ENCODE measurements around the gene PSMB8.

The PSMB8 gene

GRCh38 chr6:32799740-32800139 lies 44.1 kb downstream of the PSMB8 start:
- Histone ChIP-seq H3K27me3 (ENCODE audit: control insufficient read depth, insufficient read depth, low read length, poor library complexity, severe bottlenecking) (peaks cover 9% of the 10 kb centered on the region), H3K4me1 (ENCODE audit: control insufficient read depth, insufficient read depth, low read length) (no peaks in the 10 kb centered on the region), H3K9me3 (ENCODE audit: control insufficient read depth, low read length) (no peaks in the 10 kb centered on the region), H3K27ac (ENCODE audit: insufficient read depth, low read depth, low read length, poor library complexity, severe bottlenecking) (no peak overlapping the region), H3K36me3 (ENCODE audit: control insufficient read depth, insufficient read depth, low read length) (no peaks in the 10 kb centered on the region), H3K4me3 (ENCODE audit: insufficient read depth, low read depth, low read length) (no peak overlapping the region)
- 91 to 92% methylated on average over 2 to 3 of the region's 3 CpGs for whole genome bisulfite sequencing, 2 experiments

- 91 to 93% methylated on average over 3 of the region's 3 CpGs for WGBS, 2 experiments
- H3K4me1 ChIP-seq (ENCODE audit: control insufficient read depth, insufficient read depth, low read length): no peaks in the 10 kb centered on the region
Measured at GRCh38 chr6:32799168-32799567, 44.7 kb downstream of the PSMB8 start.

DNA sequence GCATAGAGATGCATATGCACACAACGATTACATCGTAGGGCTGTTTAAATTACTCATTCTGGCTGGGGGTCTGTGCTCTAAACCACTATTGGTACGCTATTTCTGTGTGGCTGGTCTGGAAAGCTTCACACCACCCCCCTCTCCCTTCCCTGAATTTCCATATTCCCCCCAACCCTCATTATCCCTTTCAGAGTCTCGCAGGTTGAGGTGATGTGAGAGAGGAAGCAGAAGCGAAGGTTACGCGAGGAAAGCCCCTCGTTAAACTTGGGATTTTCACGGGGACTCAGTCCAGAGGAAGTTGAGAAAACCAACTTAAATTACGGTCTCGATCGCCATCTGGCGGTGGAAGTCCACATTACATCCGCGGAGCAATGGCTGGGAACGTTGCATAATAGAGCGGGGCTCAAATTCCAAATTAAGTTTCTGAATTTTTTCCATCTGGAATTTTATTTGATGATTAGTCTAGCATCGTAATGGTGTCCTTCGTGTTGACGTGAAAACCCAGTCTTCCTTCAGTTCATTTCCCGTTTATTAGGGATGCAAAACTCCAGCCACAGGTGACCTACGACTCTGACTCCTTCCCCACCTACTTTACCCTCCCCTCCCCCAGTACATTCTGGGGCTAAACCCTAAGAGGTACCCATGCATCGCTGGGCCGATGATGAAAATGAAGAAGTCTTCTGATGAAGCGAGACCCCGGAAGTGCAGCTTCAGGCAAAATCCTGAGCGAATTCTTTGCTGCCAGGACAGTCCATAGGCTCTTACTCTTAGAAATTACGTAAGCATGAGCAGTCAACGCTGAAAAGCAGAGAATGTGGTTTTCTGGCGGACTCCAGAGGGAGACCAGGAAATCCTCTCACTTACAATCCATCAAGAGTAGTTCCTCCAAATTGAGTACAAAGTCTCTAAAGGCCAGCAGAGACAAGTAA lies 46.7 kb downstream of the PSMB8 start:
- WGBS, 2 experiments: 26 to 30% methylated on average over 30 of the region's 30 CpGs
- Histone ChIP-seq H3K9me3 (ENCODE audit: control insufficient read depth, low read length) (no peaks in the 10 kb centered on the region), H3K4me1 (ENCODE audit: control insufficient read depth, insufficient read depth, low read length) (no peaks in the 10 kb centered on the region), H3K27ac (ENCODE audit: insufficient read depth, low read depth, low read length, poor library complexity, severe bottlenecking) (no peak overlapping the region), H3K27me3 (ENCODE audit: control insufficient read depth, insufficient read depth, low read length, poor library complexity, severe bottlenecking) (peaks cover 9% of the 10 kb centered on the region), H3K36me3 (ENCODE audit: control insufficient read depth, insufficient read depth, low read length) (no peaks in the 10 kb centered on the region), H3K4me3 (ENCODE audit: insufficient read depth, low read depth, low read length) (no peak overlapping the region)

More at GRCh38 chr6:32799168-32799567, 44.7 kb downstream of the PSMB8 start:
- Histone ChIP-seq H3K27me3 (ENCODE audit: control insufficient read depth, insufficient read depth, low read length, poor library complexity, severe bottlenecking) (peaks cover 9% of the 10 kb centered on the region), H3K4me3 (ENCODE audit: insufficient read depth, low read depth, low read length) (no peak overlapping the region), H3K9me3 (ENCODE audit: control insufficient read depth, low read length) (no peaks in the 10 kb centered on the region), H3K36me3 (ENCODE audit: control insufficient read depth, insufficient read depth, low read length) (no peaks in the 10 kb centered on the region), H3K27ac (ENCODE audit: insufficient read depth, low read depth, low read length, poor library complexity, severe bottlenecking) (no peak overlapping the region)

- Histone ChIP-seq H3K4me3 (ENCODE audit: insufficient read depth, low read depth, low read length) (no peak overlapping the region), H3K9me3 (ENCODE audit: control insufficient read depth, low read length) (no peaks in the 10 kb centered on the region), H3K27me3 (ENCODE audit: control insufficient read depth, insufficient read depth, low read length, poor library complexity, severe bottlenecking) (peaks cover 9% of the 10 kb centered on the region), H3K36me3 (ENCODE audit: control insufficient read depth, insufficient read depth, low read length) (no peaks in the 10 kb centered on the region), H3K27ac (ENCODE audit: insufficient read depth, low read depth, low read length, poor library complexity, severe bottlenecking) (no peak overlapping the region), H3K4me1 (ENCODE audit: control insufficient read depth, insufficient read depth, low read length) (no peaks in the 10 kb centered on the region)
- WGBS, 2 experiments: 88 to 95% methylated on average over 2 of the region's 2 CpGs
Measured at GRCh38 chr6:32794510-32794909, 49.3 kb downstream of the PSMB8 start.

DNA sequence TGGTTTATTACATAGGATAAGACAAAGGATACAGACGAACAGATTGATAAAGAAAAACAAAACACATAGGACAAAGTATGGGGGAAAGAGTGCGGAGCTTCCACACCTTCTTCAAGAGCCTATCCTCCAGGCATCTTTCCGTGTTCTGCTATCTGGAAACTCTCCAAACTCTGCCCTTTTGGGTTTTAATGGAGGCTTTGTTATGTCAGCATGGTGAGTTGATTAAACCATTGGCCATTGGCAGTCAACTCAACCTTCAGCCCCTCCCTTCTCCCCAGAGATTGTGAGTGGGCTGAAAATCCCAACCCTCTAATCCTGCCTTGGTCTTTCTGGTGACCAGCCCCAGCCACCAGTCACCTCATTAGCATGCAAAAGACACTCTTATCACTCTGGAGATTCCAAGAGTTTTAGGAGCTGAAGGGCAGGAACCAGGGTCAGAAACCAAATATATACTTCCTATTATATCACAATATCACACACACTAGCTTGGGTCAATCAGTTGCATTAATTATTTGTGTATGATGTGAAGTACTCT lies 50.9 kb downstream of the PSMB8 start:
- H3K9me3 ChIP-seq (ENCODE audit: control insufficient read depth, low read length): no peaks in the 10 kb centered on the region
- 79 to 85% methylated on average over 3 of the region's 3 CpGs for WGBS, 2 experiments
- no peak overlapping the region for H3K4me3 ChIP-seq (ENCODE audit: insufficient read depth, low read depth, low read length)
- no peaks in the 10 kb centered on the region for H3K36me3 ChIP-seq (ENCODE audit: control insufficient read depth, insufficient read depth, low read length)
- peaks cover 9% of the 10 kb centered on the region for H3K27me3 ChIP-seq (ENCODE audit: control insufficient read depth, insufficient read depth, low read length, poor library complexity, severe bottlenecking)
- H3K27ac ChIP-seq (ENCODE audit: insufficient read depth, low read depth, low read length, poor library complexity, severe bottlenecking): no peak overlapping the region
- no peaks in the 10 kb centered on the region for H3K4me1 ChIP-seq (ENCODE audit: control insufficient read depth, insufficient read depth, low read length)
